KMS-11 (cell line): Measurements from ENCODE around the gene FBXO17.
"Not testable (repeated sequence)": the region's sequence is repeated elsewhere in the genome, so short reads cannot be mapped to it uniquely, and the experiment has no call there.

Experiments
- H2AFZ ChIP-seq: fragments of 200-600 bp; sonication (generic); 2 replicates; pipeline ENCODE4 v1.6.1; 2016; ENCODE audit warnings: antibody characterized with exemption, mixed run types, low read depth
- H3K27ac ChIP-seq: fragments of 200-600 bp; sonication (generic); 2 replicates; pipeline ENCODE4 v1.6.1; 2016; ENCODE audit warnings: mild to moderate bottlenecking, mixed run types
- H3K27me3 ChIP-seq: fragments of 200-600 bp; sonication (generic); 2 replicates; pipeline ENCODE4 v1.6.1; 2017; ENCODE audit warnings: mild to moderate bottlenecking, low read depth, mixed run types, moderate library complexity; ENCODE audit not compliant: insufficient read depth
- H3K36me3 ChIP-seq: fragments of 200-600 bp; sonication (generic); 2 replicates; pipeline ENCODE4 v1.6.1; 2017; ENCODE audit warnings: mild to moderate bottlenecking, mixed run types; ENCODE audit not compliant: insufficient read depth
- H3K4me1 ChIP-seq: fragments of 200-600 bp; sonication (generic); 2 replicates; pipeline ENCODE4 v1.6.1; 2016; ENCODE audit warnings: mild to moderate bottlenecking, low read depth, mixed run types; ENCODE audit not compliant: poor library complexity, severe bottlenecking
- H3K4me2 ChIP-seq: fragments of 200-600 bp; sonication (generic); 2 replicates; pipeline ENCODE4 v1.7.0; 2016; ENCODE audit warnings: mild to moderate bottlenecking, mixed run types
- H3K4me3 ChIP-seq: fragments of 200-600 bp; sonication (generic); IDR thresholded peaks from 2 replicates; pipeline ENCODE4 v1.6.1; 2017; ENCODE audit warnings: low read depth, low read length, mixed read lengths; ENCODE audit not compliant: insufficient read depth
- H3K79me2 ChIP-seq: fragments of 200-600 bp; sonication (generic); 2 replicates; pipeline ENCODE4 v1.6.1; 2016; ENCODE audit warnings: low read depth, mixed run types; ENCODE audit not compliant: insufficient read depth
- H3K9ac ChIP-seq: fragments of 200-600 bp; sonication (generic); 2 replicates; pipeline ENCODE4 v1.6.1; 2016; ENCODE audit warnings: mild to moderate bottlenecking, mixed run types
- H4K20me1 ChIP-seq: fragments of 200-600 bp; sonication (generic); 2 replicates; pipeline ENCODE4 v1.6.1; 2016; ENCODE audit warnings: mild to moderate bottlenecking, mixed run types; ENCODE audit not compliant: insufficient read depth
- TF ChIP-seq, protein P1 (sequence below): fragments of 200-600 bp; sonication (generic); conservative IDR thresholded peaks from 2 replicates; pipeline ENCODE4 v1.6.1; 2017; ENCODE audit warnings: low read depth, mild to moderate bottlenecking, antibody characterized with exemption, low read length, moderate library complexity, mixed read lengths

The FBXO17 gene

DNA sequence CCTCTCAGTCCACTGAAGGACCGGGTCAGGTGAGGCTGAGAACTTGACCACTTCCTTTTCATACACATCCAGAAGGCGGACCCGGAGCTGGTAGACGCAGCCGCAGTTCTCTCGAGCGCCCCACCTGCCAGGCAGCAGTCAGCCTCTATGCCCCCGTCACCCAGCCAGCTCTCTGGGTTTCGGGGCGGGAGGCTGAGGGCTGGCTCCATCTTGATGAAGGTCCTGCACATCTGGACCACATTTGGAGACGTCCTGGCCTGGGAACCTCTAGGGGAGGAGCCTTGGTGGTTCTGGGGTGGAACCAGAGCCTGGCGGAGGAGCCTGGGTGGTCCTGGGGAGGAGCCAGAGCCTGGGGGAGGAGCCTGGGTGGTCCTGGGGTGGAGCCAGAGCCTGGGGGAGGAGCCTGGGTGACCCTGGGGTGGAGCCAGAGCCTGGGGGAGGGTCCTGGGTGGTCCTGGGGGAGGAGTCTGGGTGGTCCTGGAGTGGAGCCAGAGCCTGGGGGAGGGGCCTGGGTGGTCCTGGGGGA, 30.5 kb downstream of the FBXO17 start:
- H3K27ac ChIP-seq = no peak overlapping the region
- no peak overlapping the region for H3K4me2 ChIP-seq
- no peaks in the 10 kb centered on the region for H4K20me1 ChIP-seq
- TF ChIP-seq, protein P1, sequence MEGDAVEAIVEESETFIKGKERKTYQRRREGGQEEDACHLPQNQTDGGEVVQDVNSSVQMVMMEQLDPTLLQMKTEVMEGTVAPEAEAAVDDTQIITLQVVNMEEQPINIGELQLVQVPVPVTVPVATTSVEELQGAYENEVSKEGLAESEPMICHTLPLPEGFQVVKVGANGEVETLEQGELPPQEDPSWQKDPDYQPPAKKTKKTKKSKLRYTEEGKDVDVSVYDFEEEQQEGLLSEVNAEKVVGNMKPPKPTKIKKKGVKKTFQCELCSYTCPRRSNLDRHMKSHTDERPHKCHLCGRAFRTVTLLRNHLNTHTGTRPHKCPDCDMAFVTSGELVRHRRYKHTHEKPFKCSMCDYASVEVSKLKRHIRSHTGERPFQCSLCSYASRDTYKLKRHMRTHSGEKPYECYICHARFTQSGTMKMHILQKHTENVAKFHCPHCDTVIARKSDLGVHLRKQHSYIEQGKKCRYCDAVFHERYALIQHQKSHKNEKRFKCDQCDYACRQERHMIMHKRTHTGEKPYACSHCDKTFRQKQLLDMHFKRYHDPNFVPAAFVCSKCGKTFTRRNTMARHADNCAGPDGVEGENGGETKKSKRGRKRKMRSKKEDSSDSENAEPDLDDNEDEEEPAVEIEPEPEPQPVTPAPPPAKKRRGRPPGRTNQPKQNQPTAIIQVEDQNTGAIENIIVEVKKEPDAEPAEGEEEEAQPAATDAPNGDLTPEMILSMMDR = no peak
- peaks cover 17% of the 10 kb centered on the region; the same call in 1 of the 2 replicates for H3K27me3 ChIP-seq
- H3K79me2 ChIP-seq = no peaks in the 10 kb centered on the region
- no peak overlapping the region for H3K4me3 ChIP-seq
- H3K9ac ChIP-seq = no peak overlapping the region
- H3K36me3 ChIP-seq = no peaks in the 10 kb centered on the region
- H2AFZ ChIP-seq = no peak overlapping the region
- H3K4me1 ChIP-seq = no peaks in the 10 kb centered on the region

DNA sequence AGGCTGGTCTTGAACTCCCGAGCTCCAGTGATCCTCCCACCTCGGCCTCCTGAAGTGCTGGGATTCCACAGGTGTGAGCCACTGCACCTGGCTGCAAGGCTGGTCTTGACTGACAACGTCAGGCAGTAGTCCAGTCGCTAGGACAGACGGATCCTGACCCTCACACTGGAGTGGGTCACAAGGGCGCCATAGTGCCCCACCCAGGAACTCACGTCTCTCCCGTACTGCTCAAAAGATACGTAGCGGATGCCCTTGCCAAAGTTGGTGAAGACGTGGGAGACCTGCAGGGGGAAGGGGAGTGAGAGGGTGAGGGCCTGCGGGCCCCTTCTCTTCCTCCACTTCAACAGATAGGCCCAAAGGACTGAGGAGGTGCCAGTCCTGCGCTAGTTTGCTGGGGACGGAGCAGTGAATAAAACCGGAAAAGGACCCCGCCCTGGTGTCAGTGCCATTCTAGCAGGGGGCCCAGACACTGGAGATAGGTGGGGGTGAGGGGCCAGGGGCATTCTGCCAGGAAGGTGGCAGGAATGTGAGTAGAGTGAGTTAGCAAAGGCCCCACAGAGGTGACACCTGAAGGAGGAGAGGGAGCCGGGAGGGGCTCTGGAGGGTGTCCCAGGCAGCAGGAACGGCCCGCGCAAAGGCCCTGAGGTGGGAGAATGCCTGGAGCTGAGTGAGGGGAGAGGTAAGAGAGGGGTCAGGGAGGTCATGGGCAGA, 32.9 kb downstream of the FBXO17 start:
- Histone ChIP-seq H4K20me1 (no peaks in the 10 kb centered on the region), H3K9ac (no peak overlapping the region), H3K4me1 (no peaks in the 10 kb centered on the region), H3K4me3 (no peak overlapping the region), H3K79me2 (no peaks in the 10 kb centered on the region), H2AFZ (no peak overlapping the region), H3K27me3 (peaks cover 12% of the 10 kb centered on the region; the same call in 1 of the 2 replicates), H3K4me2 (no peak overlapping the region), H3K36me3 (no peaks in the 10 kb centered on the region), H3K27ac (no peak overlapping the region)
- TF ChIP-seq, protein P1 = no peak

DNA sequence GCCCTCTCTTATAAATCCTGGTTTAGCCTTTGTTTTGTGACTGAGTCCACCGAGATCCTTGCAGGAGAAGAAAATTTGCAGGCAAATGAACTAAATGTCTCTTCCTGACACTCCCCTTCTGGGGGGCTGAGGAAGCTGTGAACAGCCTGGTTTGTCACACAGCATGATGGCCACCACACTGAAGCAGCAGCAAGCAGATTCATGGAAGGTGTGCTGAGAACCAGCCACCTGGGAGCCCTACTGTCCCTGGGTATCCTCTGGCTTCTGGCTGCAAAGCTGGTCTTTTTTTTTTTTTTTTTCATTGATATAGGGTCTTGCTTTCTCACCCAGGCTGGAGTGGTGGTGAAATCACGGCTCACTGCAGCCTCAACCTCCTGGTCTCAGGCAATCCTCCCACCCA, 33.6 kb downstream of the FBXO17 start:
- peaks cover 6% of the 10 kb centered on the region; the same call in 1 of the 2 replicates for H3K27me3 ChIP-seq
- H3K27ac ChIP-seq = no peak overlapping the region
- no peak overlapping the region for H3K4me2 ChIP-seq
- TF ChIP-seq, protein P1 = no peak
- H2AFZ ChIP-seq = no peak overlapping the region
- H3K4me1 ChIP-seq = no peaks in the 10 kb centered on the region
- H3K79me2 ChIP-seq = no peaks in the 10 kb centered on the region
- no peak overlapping the region for H3K4me3 ChIP-seq
- no peaks in the 10 kb centered on the region for H3K36me3 ChIP-seq
- H3K9ac ChIP-seq = no peak overlapping the region
- H4K20me1 ChIP-seq = no peaks in the 10 kb centered on the region

DNA sequence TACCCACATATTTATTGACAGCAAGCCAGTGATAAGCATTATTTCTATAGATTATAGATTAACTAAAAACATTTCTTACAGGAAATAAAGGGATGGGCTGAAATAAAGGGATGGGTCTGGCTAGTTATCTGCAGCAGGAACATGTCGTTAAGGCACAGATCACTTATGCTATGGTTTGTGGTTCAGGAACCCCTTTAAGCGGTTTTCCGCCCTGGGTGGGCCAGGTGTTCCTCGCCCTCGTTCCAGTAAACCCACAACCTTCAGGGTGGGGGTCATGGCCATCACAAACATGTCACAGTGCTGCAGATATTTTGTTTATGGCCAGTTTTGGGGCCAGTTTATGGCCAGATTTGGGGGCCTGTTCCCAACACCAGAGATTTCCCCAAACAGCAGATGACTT, 34.1 kb downstream of the FBXO17 start:
- H3K27ac ChIP-seq, H3K4me1 ChIP-seq, H3K36me3 ChIP-seq, H4K20me1 ChIP-seq, H3K27me3 ChIP-seq, H2AFZ ChIP-seq, H3K79me2 ChIP-seq, H3K9ac ChIP-seq, H3K4me3 ChIP-seq, H3K4me2 ChIP-seq: not testable (repeated sequence)

DNA sequence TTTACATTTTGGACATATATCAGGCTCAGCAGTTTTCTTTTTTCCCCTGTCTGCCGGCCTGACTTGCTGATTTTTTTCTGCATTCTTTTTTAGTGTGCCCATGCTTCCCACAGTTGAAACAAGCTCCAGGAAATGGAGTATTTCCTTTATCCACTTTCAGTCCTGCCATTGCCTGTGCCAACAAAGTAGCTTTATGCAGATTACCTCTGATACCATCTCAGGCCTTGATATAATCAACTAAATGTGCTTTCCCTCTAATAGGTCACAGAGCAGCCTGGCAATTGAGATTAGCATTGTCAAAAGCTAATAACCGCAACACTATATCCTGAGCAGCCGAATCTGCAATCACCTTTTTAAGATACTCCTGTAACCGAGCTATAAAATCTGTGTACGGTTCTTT, 35.6 kb downstream of the FBXO17 start:
- Histone ChIP-seq H4K20me1 (no peaks in the 10 kb centered on the region), H3K36me3 (no peaks in the 10 kb centered on the region), H3K9ac (no peak overlapping the region), H3K79me2 (no peaks in the 10 kb centered on the region), H3K4me1 (no peaks in the 10 kb centered on the region), H3K27me3 (no peaks in the 10 kb centered on the region; the same call in 1 of the 2 replicates), H2AFZ (no peak overlapping the region), H3K4me3 (no peak overlapping the region), H3K4me2 (no peak overlapping the region), H3K27ac (no peak overlapping the region)
- TF ChIP-seq, protein P1 = no peak
